HEK293 (cell line): ENCODE results near the gene HOXA3.

Source experiments
- CTCF ChIA-PET: fragments of 350-600 bp; formaldehyde crosslinking; extraction: SDS; loops from one replicate; lab custom pipeline; 2021; ENCODE audit warnings: antibody characterized with exemption; lab: Yijun Ruan, JAX
- POLR2A ChIA-PET: fragments of 300-600 bp; formaldehyde crosslinking; extraction: SDS; loops from one replicate; lab custom pipeline; 2020; ENCODE audit warnings: antibody characterized with exemption, inconsistent platforms; lab: Yijun Ruan, JAX
- H3K27ac ChIP-seq: fragments of 200-500 bp; sonication (Bioruptor generic); 2 replicates; pipeline ENCODE4 v1.5.1; 2014; ENCODE audit warnings: low read depth, low read length, control low read depth, inconsistent platforms; ENCODE audit errors: extremely low read depth
- H3K36me3 ChIP-seq, 2 experiments: fragments of 200-500 bp in 1 of 2; sonication (Bioruptor generic) in 1 of 2; 1 replicate in 1 of 2; 2 replicates in 1 of 2; pipeline ENCODE4 v1.5.1; 2014 to 2017; ENCODE audit warnings: inconsistent platforms in 2 of 2, low read length in 2 of 2; ENCODE audit not compliant: control insufficient read depth in 2 of 2, insufficient read depth in 1 of 2
- H3K4me1 ChIP-seq: fragments of 200-500 bp; sonication (Bioruptor generic); 2 replicates; pipeline ENCODE4 v1.5.1; 2014; ENCODE audit warnings: mild to moderate bottlenecking, low read length, inconsistent platforms; ENCODE audit not compliant: control insufficient read depth, insufficient read depth
- H3K4me3 ChIP-seq: 2 replicates; pipeline ENCODE4 v1.5.1; 2011; ENCODE audit warnings: low read depth, mild to moderate bottlenecking, control low read depth, low read length, moderate library complexity
- H3K9me3 ChIP-seq: fragments of 200-500 bp; sonication (Bioruptor generic); 2 replicates; pipeline ENCODE4 v1.5.1; 2014; ENCODE audit warnings: low read depth, low read length, inconsistent platforms; ENCODE audit not compliant: control insufficient read depth, insufficient read depth
- GLIS1 ChIP-seq: fragments of 450-650 bp; formaldehyde crosslinking; IDR thresholded peaks from 2 replicates; pipeline ENCODE4 v1.5.1; 2016; ENCODE audit warnings: missing biosample characterization, missing genetic modification characterization
- IKZF3 ChIP-seq: fragments of 450-650 bp; IDR thresholded peaks from 2 replicates; pipeline ENCODE4 v1.5.0; 2018; ENCODE audit warnings: missing biosample characterization, mild to moderate bottlenecking, missing genetic modification characterization, moderate library complexity
- MZF1 ChIP-seq: fragments of 450-650 bp; formaldehyde crosslinking; IDR thresholded peaks from 2 replicates; pipeline ENCODE4 v1.5.1; 2017; ENCODE audit warnings: missing biosample characterization, missing genetic modification characterization, borderline replicate concordance
- SETDB1 ChIP-seq: IDR thresholded peaks from one replicate; pipeline ENCODE4 v1.6.1; 2017; ENCODE audit warnings: mild to moderate bottlenecking, low read length, moderate library complexity, mixed read lengths; ENCODE audit not compliant: insufficient read length
- TSHZ1 ChIP-seq: fragments of 450-650 bp; formaldehyde crosslinking; IDR thresholded peaks from 2 replicates; pipeline ENCODE4 v1.5.1; 2016; ENCODE audit warnings: missing biosample characterization, missing genetic modification characterization, borderline replicate concordance
- ZBTB11 ChIP-seq: fragments of 450-650 bp; formaldehyde crosslinking; conservative IDR thresholded peaks from 2 replicates; pipeline ENCODE4 v1.5.1; 2016; ENCODE audit warnings: low read depth, missing biosample characterization, missing genetic modification characterization
- ZNF132 ChIP-seq: fragments of 450-650 bp; formaldehyde crosslinking; IDR thresholded peaks from 2 replicates; pipeline ENCODE4 v1.5.1; 2017; ENCODE audit warnings: missing biosample characterization, missing genetic modification characterization, borderline replicate concordance
- ZNF24 ChIP-seq: fragments of 450-650 bp; formaldehyde crosslinking; IDR thresholded peaks from 2 replicates; pipeline ENCODE4 v1.5.1; 2016; ENCODE audit warnings: missing biosample characterization, missing genetic modification characterization
- ZNF266 ChIP-seq: fragments of 450-650 bp; formaldehyde crosslinking; IDR thresholded peaks from 2 replicates; pipeline ENCODE4 v1.5.1; 2016; ENCODE audit warnings: missing biosample characterization, missing genetic modification characterization, low read depth
- ZNF324 ChIP-seq: fragments of 450-650 bp; formaldehyde crosslinking; IDR thresholded peaks from 2 replicates; pipeline ENCODE4 v1.5.1; 2016; ENCODE audit warnings: missing biosample characterization, missing genetic modification characterization
- ZNF335 ChIP-seq: fragments of 450-650 bp; formaldehyde crosslinking; conservative IDR thresholded peaks from 2 replicates; pipeline ENCODE4 v1.5.1; 2016; ENCODE audit warnings: missing biosample characterization, missing genetic modification characterization
- ZNF398 ChIP-seq: fragments of 450-650 bp; formaldehyde crosslinking; IDR thresholded peaks from 2 replicates; pipeline ENCODE4 v1.5.1; 2017; ENCODE audit warnings: missing biosample characterization, missing genetic modification characterization
- ZNF423 ChIP-seq: fragments of 450-650 bp; formaldehyde crosslinking; IDR thresholded peaks from 2 replicates; pipeline ENCODE4 v1.5.1; 2016; ENCODE audit warnings: missing biosample characterization, missing genetic modification characterization
- ZNF555 ChIP-seq: fragments of 450-650 bp; formaldehyde crosslinking; conservative IDR thresholded peaks from 2 replicates; pipeline ENCODE4 v1.5.1; 2017; ENCODE audit warnings: missing biosample characterization, mild to moderate bottlenecking, missing genetic modification characterization, inconsistent platforms
- ZNF626 ChIP-seq: fragments of 450-650 bp; sonication (Bioruptor Pico); formaldehyde crosslinking; IDR thresholded peaks from 2 replicates; pipeline ENCODE4 v1.5.1; 2018; ENCODE audit warnings: missing biosample characterization, missing genetic modification characterization, inconsistent platforms
- ZNF777 ChIP-seq: fragments of 450-650 bp; formaldehyde crosslinking; IDR thresholded peaks from 2 replicates; pipeline ENCODE4 v1.5.1; 2017; ENCODE audit warnings: missing biosample characterization, missing genetic modification characterization, borderline replicate concordance
- ZNF843 ChIP-seq: fragments of 450-650 bp; formaldehyde crosslinking; IDR thresholded peaks from 2 replicates; pipeline ENCODE4 v1.5.1; 2016; ENCODE audit warnings: missing biosample characterization, missing genetic modification characterization
- ZSCAN4 ChIP-seq: fragments of 450-650 bp; formaldehyde crosslinking; IDR thresholded peaks from 2 replicates; pipeline ENCODE4 v1.5.1; 2017; ENCODE audit warnings: missing biosample characterization, missing genetic modification characterization
- ZXDB ChIP-seq: fragments of 450-650 bp; formaldehyde crosslinking; IDR thresholded peaks from 2 replicates; pipeline ENCODE4 v1.5.1; 2016; ENCODE audit warnings: missing biosample characterization, missing genetic modification characterization
- TF ChIP-seq, protein P1 (sequence below): fragments of 450-650 bp; formaldehyde crosslinking; IDR thresholded peaks from 2 replicates; pipeline ENCODE4 v1.5.1; 2016; ENCODE audit warnings: missing biosample characterization, missing genetic modification characterization

The HOXA3 gene

GRCh38 chr7:27111751-27112277 lies 40.6 kb downstream of the HOXA3 start (continued):
- no peak for TF ChIP-seq MZF1 (tag by site-specific recombination)
- no peak for TF ChIP-seq TSHZ1 (tag by site-specific recombination)
- TF ChIP-seq ZNF24 = no peak

DNA sequence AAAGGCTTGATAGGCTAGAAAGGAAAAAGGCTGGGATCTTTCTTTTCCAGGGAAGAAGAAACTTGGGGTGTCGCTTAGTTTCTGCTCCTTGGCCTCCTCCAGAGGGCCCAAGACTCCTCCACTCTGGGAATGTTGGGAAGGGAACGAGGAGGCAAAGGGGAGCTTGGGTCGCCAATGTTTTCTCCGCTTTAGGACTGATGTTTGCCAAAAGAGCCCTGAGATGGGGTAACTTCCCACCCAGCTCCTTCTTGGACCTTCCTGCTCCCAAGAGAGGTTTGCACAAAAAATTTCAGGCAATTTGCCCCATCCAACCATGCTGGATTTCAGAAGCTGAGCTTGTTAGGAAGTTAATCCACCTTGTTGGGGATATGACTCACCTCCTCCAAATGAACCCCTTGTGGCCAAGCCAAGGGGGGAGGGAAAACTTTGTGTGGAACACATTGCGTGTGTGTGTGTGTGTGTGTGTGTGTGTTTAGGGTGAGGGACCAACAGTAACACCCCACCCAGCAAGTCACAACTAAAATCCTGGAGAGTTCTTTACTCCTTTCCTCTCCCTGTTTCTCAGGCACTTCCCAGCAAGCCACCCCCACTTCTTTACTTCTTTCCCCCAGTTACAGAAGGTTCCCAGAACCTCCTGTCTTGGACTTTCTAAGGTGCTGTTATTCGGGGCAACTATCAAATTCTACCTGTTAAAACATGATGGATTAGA lies 41.2 kb downstream of the HOXA3 start:
- Histone ChIP-seq H3K4me3 (peak overlapping the region; percentile 70), H3K27ac (peak overlapping the region; percentile 99), H3K4me1 (peaks cover 9% of the 10 kb centered on the region), H3K9me3 (no peaks in the 10 kb centered on the region), H3K36me3 (peaks cover 11 to 25% of the 10 kb centered on the region in 2 experiments)
- ChIA-PET CTCF (interaction anchor here (0.9 to 1.9 kb wide), 6 partner anchors 9 to 257 kb away, joined by 3 to 6 read pairs (median 4); partner anchors contain the start of genes HOXA4 and HOXA5), POLR2A (interaction anchor here (0.7 to 3.2 kb wide), 8 partner anchors 9 to 247 kb away, joined by 3 to 31 read pairs (median 4); partner anchors contain the start of genes HOXA1, HOXA4 and SKAP2)
- TF ChIP-seq, protein P1, sequence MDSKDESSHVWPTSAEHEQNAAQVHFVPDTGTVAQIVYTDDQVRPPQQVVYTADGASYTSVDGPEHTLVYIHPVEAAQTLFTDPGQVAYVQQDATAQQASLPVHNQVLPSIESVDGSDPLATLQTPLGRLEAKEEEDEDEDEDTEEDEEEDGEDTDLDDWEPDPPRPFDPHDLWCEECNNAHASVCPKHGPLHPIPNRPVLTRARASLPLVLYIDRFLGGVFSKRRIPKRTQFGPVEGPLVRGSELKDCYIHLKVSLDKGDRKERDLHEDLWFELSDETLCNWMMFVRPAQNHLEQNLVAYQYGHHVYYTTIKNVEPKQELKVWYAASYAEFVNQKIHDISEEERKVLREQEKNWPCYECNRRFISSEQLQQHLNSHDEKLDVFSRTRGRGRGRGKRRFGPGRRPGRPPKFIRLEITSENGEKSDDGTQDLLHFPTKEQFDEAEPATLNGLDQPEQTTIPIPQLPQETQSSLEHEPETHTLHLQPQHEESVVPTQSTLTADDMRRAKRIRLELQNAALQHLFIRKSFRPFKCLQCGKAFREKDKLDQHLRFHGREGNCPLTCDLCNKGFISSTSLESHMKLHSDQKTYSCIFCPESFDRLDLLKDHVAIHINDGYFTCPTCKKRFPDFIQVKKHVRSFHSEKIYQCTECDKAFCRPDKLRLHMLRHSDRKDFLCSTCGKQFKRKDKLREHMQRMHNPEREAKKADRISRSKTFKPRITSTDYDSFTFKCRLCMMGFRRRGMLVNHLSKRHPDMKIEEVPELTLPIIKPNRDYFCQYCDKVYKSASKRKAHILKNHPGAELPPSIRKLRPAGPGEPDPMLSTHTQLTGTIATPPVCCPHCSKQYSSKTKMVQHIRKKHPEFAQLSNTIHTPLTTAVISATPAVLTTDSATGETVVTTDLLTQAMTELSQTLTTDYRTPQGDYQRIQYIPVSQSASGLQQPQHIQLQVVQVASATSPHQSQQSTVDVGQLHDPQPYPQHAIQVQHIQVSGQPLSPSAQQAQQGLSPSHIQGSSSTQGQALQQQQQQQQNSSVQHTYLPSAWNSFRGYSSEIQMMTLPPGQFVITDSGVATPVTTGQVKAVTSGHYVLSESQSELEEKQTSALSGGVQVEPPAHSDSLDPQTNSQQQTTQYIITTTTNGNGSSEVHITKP (tag by site-specific recombination) = peak; percentile 75
- TF ChIP-seq ZNF132 (tag by site-specific recombination) = no peak
- peak; percentile 61 for TF ChIP-seq IKZF3
- no peak for TF ChIP-seq ZNF423 (tag by site-specific recombination)
- TF ChIP-seq ZNF626 (tag by site-specific recombination) = no peak
- TF ChIP-seq ZNF324 (tag by site-specific recombination) = no peak
- no peak for TF ChIP-seq ZNF777 (tag by site-specific recombination)
- peak; percentile 76 for TF ChIP-seq ZNF398 (tag by site-specific recombination)
- no peak for TF ChIP-seq ZNF555 (tag by site-specific recombination)
- TF ChIP-seq ZNF266 (tag by site-specific recombination) = no peak
- TF ChIP-seq ZXDB (tag by site-specific recombination) = 0 out of 2 replicates have a peak, but pooled peaks have one; percentile 3
- TF ChIP-seq ZSCAN4 (tag by site-specific recombination) = peak; percentile 81
- TF ChIP-seq ZNF335 (tag by site-specific recombination) = peak; percentile 30; the same call in 1 of the 2 replicates
- no peak for TF ChIP-seq ZNF843 (tag by site-specific recombination)
- peak; percentile 46 for TF ChIP-seq ZBTB11 (tag by site-specific recombination)
- peak; percentile 82 for TF ChIP-seq GLIS1 (tag by site-specific recombination)
- 0 out of 2 replicates have a peak, but pooled peaks have one; percentile 7 for TF ChIP-seq MZF1 (tag by site-specific recombination)
- no peak for TF ChIP-seq SETDB1
